Right lobe of liver (tissue), 6 donors: ENCODE results near the gene AFAP1. TPM values are rescaled to one million over a fixed set of nuclear protein-coding genes. Genes with fewer than 3 reads are reported as not detected.

Source experiments
- ATAC-seq, 4 donors: fragments of 200-7000 bp; cut with Tn5 transposase; one replicate each; pipeline ENCODE4 v1.9.1; 2020; ENCODE audit warnings: mild to moderate bottlenecking in 4 of 4, moderate library complexity in 4 of 4
- DNase-seq, 3 donors: peaks; one replicate each; pipeline ENCODE4 v3.0.0-alpha.2; 2020
- H3K27ac ChIP-seq, 3 donors: fragments of 200-600 bp; one replicate each; pipeline ENCODE4 v1.8.0; 2022
- H3K27me3 ChIP-seq, 2 donors: fragments of 200-600 bp; one replicate each; pipeline ENCODE4 v1.8.0; 2022
- H3K36me3 ChIP-seq, 4 donors: fragments of 200-600 bp; sonication (generic) in 1 of 4; one replicate each; pipeline versions ENCODE4 v1.5.1 to v1.8.0; 2017 to 2022; ENCODE audit warnings: control low read depth in 1 of 4
- H3K4me1 ChIP-seq, 4 donors: fragments of 200-600 bp; sonication (generic) in 1 of 4; one replicate each; pipeline versions ENCODE4 v1.5.1 to v1.8.0; 2017 to 2022; ENCODE audit warnings: control low read depth in 1 of 4
- H3K4me3 ChIP-seq, 3 donors: fragments of 200-600 bp; one replicate each; pipeline ENCODE4 v1.8.0; 2022
- H3K9me3 ChIP-seq, 4 donors: fragments of 200-600 bp; sonication (generic) in 1 of 4; one replicate each; pipeline versions ENCODE4 v1.5.1 to v1.8.0; 2017 to 2022; ENCODE audit warnings: control low read depth in 1 of 4
- CTCF ChIP-seq, 4 donors: fragments of 200-600 bp in 3 of 4; fragments of 450-650 bp in 1 of 4; IDR thresholded peaks; one replicate each; pipeline versions ENCODE4 v1.5.1 to v1.8.0; 2016 to 2022; ENCODE audit warnings: antibody characterized with exemption in 4 of 4, mild to moderate bottlenecking in 2 of 4
- POLR2A ChIP-seq: fragments of 450-650 bp; IDR thresholded peaks from one replicate; pipeline ENCODE4 v1.6.1; 2017; ENCODE audit warnings: antibody characterized with exemption, mild to moderate bottlenecking
- WGBS: methylation state at CpG from one replicate; pipeline ENCODE4 v1.1.6; 2018; ENCODE audit warnings: low coverage, low lambda C conversion rate; ENCODE audit not compliant: insufficient coverage; ENCODE audit errors: missing lambda C conversion rate; 5-methylcytosine and 5-hydroxymethylcytosine counted together
- intact Hi-C, 2 donors: fragments of 100-400 bp; cut with DNase I; formaldehyde crosslinking; loops; one replicate each; pipeline versions ENCODE4 v1.11.2 to v1.14.1; 2022
- total RNA-seq, 6 experiments: library from RNA; depleted of rRNA in 2 of 6; stranded (reverse); fragments of >200 nt in 2 of 6; fragmentation: NEBNext Ultra II Directional in 3 of 6; extraction: Animal tissue kit (Norgen Biotek cat#: 25700) in 3 of 6; gene quantifications; one replicate each; pipeline versions ENCODE4 v1.1.0 to v1.2.4, GENCODE V29; 2016 to 2023
- donor health status: DM: no; HTN: yes; CAD: no.
- donor health status: DM: no; HTN: no; CAD: no.
- donor health status: DM: no; HTN: no; CAD: no.
- donor health status: DM: no; HTN: yes; CAD: no.
- donor health status: DM: no; HTN: yes; CAD: no.

Gene AFAP1
- total RNA-seq, 6 experiments from 2014 or later: 0.95 to 3.1 (median 1.9) TPM

- WGBS: 90% methylated on average over 6 of the region's 11 CpGs
- intact Hi-C loops: no loop called here
Observed at GRCh38 chr4:7850489-7850888, 89.2 kb downstream of the AFAP1 start.

GRCh38 chr4:7847206-7847605, 92.5 kb downstream of the AFAP1 start:
- Histone ChIP-seq H3K27me3 (no peaks in the 10 kb centered on the region), H3K4me3 (no peak overlapping the region), H3K27ac (no peak overlapping the region), H3K36me3 (no peaks in the 10 kb centered on the region), H3K9me3 (no peaks in the 10 kb centered on the region), H3K4me1 (no peaks in the 10 kb centered on the region)
- DNase-seq (no peak), ATAC-seq (no peak)
- no peak for TF ChIP-seq CTCF (IDR thresholded peaks at IDR 0.05)
- 66% methylated on average over 5 of the region's 6 CpGs for WGBS
- intact Hi-C loops: no loop called here

More at GRCh38 chr4:7850489-7850888, 89.2 kb downstream of the AFAP1 start:
- DNase-seq: no peak
- no peak overlapping the region for H3K27ac ChIP-seq
- TF ChIP-seq POLR2A (no peak), CTCF (IDR thresholded peaks at IDR 0.05) (no peak)
- H3K27me3 ChIP-seq: no peaks in the 10 kb centered on the region
- H3K4me3 ChIP-seq: no peak overlapping the region
- no peaks in the 10 kb centered on the region for H3K9me3 ChIP-seq
- no peak for ATAC-seq
- no peaks in the 10 kb centered on the region for H3K36me3 ChIP-seq
- H3K4me1 ChIP-seq: no peaks in the 10 kb centered on the region

GRCh38 chr4:7845493-7846128, 94.0 kb downstream of the AFAP1 start:
- H3K27ac ChIP-seq: no peak overlapping the region
- intact Hi-C loops: no loop called here
- no peak for DNase-seq
- no peaks in the 10 kb centered on the region for H3K27me3 ChIP-seq
- H3K9me3 ChIP-seq: no peaks in the 10 kb centered on the region
- WGBS: 67% methylated on average over 9 of the region's 13 CpGs
- no peaks in the 10 kb centered on the region for H3K4me1 ChIP-seq
- H3K4me3 ChIP-seq: no peak overlapping the region
- no peak for ATAC-seq
- TF ChIP-seq CTCF (IDR thresholded peaks at IDR 0.05) (no peak), POLR2A (no peak)
- no peaks in the 10 kb centered on the region for H3K36me3 ChIP-seq

GRCh38 chr4:7844594-7844991, 95.1 kb downstream of the AFAP1 start:
- H3K9me3 ChIP-seq: no peaks in the 10 kb centered on the region
- WGBS: 51% methylated on average over 6 of the region's 11 CpGs
- H3K36me3 ChIP-seq: no peaks in the 10 kb centered on the region
- H3K4me3 ChIP-seq: no peak overlapping the region
- TF ChIP-seq POLR2A (no peak), CTCF (IDR thresholded peaks at IDR 0.05) (peak in 1 of 4 donors; percentile 3)
- DNase-seq (no peak), ATAC-seq (peak in 1 of 4 donors; percentile 27)
- H3K27ac ChIP-seq: peak overlapping the region in 1 of 3 donors; percentile 17
- H3K4me1 ChIP-seq: no peaks in the 10 kb centered on the region
- intact Hi-C loops: no loop called here
- H3K27me3 ChIP-seq: no peaks in the 10 kb centered on the region
